HepG2 (cell line): ENCODE data around the gene ERFL. TPM values are rescaled to one million over a fixed set of nuclear protein-coding genes. Genes with fewer than 3 reads are reported as not detected.

Experiments
- CAMTA2 ChIP-seq: sonication (generic); formaldehyde crosslinking; IDR thresholded peaks from 2 replicates; pipeline ENCODE4 v1.4.0; 2020; ENCODE audit warnings: mild to moderate bottlenecking, missing genetic modification reagents, borderline replicate concordance
- CREM ChIP-seq, 2 experiments: sonication (generic) in 1 of 2; formaldehyde crosslinking in 1 of 2; IDR thresholded peaks; 2 replicates each; pipeline versions ENCODE4 v1.4.0 to v1.6.1; 2016 to 2020; ENCODE audit warnings: antibody characterized with exemption in 1 of 2, mild to moderate bottlenecking in 1 of 2, missing genetic modification reagents in 1 of 2
- FOXA1 ChIP-seq, 2 experiments: fragments of 450-650 bp in 1 of 2; sonication (generic) in 1 of 2; formaldehyde crosslinking in 1 of 2; IDR thresholded peaks; 2 replicates each; pipeline versions ENCODE4 v1.4.0 to v1.6.1; 2016 to 2020; ENCODE audit warnings: missing genetic modification reagents in 1 of 2
- HMG20A ChIP-seq: IDR thresholded peaks from 2 replicates; pipeline ENCODE4 v1.6.1; 2016; ENCODE audit warnings: borderline replicate concordance
- KAT8 ChIP-seq: IDR thresholded peaks from 2 replicates; pipeline ENCODE4 v1.6.1; 2016; ENCODE audit warnings: missing genetic modification reagents, missing compliant biosample characterization
- MIER3 ChIP-seq: IDR thresholded peaks from 2 replicates; pipeline ENCODE4 v1.6.1; 2016; ENCODE audit warnings: missing compliant biosample characterization, borderline replicate concordance
- MIXL1 ChIP-seq: IDR thresholded peaks from 2 replicates; pipeline ENCODE4 v1.6.1; 2016
- PHF8 ChIP-seq: sonication (generic); formaldehyde crosslinking; IDR thresholded peaks from 2 replicates; pipeline ENCODE4 v1.5.0; 2020; ENCODE audit warnings: missing genetic modification reagents
- POLR2AphosphoS2 ChIP-seq: IDR thresholded peaks from 2 replicates; pipeline ENCODE4 v1.6.1; 2011; ENCODE audit warnings: low read depth, low read length, improper control_type of control experiment
- RXRA ChIP-seq: sonication (generic); formaldehyde crosslinking; IDR thresholded peaks from 2 replicates; pipeline ENCODE4 v1.5.1; 2020; ENCODE audit warnings: missing genetic modification reagents
- ZIK1 ChIP-seq: sonication (generic); formaldehyde crosslinking; IDR thresholded peaks from 2 replicates; pipeline ENCODE4 v1.5.0; 2020; ENCODE audit warnings: mild to moderate bottlenecking, low read depth, missing genetic modification reagents, borderline replicate concordance
- ZKSCAN8 ChIP-seq: IDR thresholded peaks from 2 replicates; pipeline ENCODE4 v1.6.1; 2016; ENCODE audit warnings: borderline replicate concordance, missing genetic modification reagents, missing compliant biosample characterization
- ZNF30 ChIP-seq: sonication (generic); formaldehyde crosslinking; IDR thresholded peaks from 2 replicates; pipeline ENCODE4 v1.5.0; 2020; ENCODE audit warnings: mild to moderate bottlenecking, missing genetic modification reagents
- ZNF317 ChIP-seq: sonication (generic); formaldehyde crosslinking; IDR thresholded peaks from 2 replicates; pipeline ENCODE4 v1.5.0; 2020; ENCODE audit warnings: mild to moderate bottlenecking, missing genetic modification reagents
- ZNF550 ChIP-seq: sonication (generic); formaldehyde crosslinking; IDR thresholded peaks from 2 replicates; pipeline ENCODE4 v1.4.0; 2020; ENCODE audit warnings: mild to moderate bottlenecking, missing genetic modification reagents, borderline replicate concordance
- ZNF766 ChIP-seq: sonication (generic); formaldehyde crosslinking; IDR thresholded peaks from 2 replicates; pipeline ENCODE4 v1.5.0; 2020; ENCODE audit warnings: missing genetic modification reagents, borderline replicate concordance
- polyA plus RNA-seq, 8 experiments: library from polyadenylated mRNA; depleted of rRNA in 3 of 8; stranded (reverse) in 7 of 8; unstranded in 1 of 8; fragments of >200 nt; fragmentation: Illumina TruSeq in 4 of 8; extraction: Trizol in 4 of 8; gene quantifications; 2 replicates each; pipeline versions ENCODE4 v1.2.1 to v1.2.3, GENCODE V29; 2011 to 2016; ENCODE audit warnings: low read depth in 4 of 8, missing spikeins in 1 of 8, mixed read lengths in 1 of 8; ENCODE audit not compliant: insufficient read depth in 1 of 8
- total RNA-seq, 5 experiments: library from RNA; depleted of rRNA; stranded (reverse); fragments of >200 nt; fragmentation: Illumina TruSeq; extraction: Trizol; gene quantifications; 2 replicates each; pipeline ENCODE4 v1.2.3, GENCODE V29; 2016; ENCODE audit warnings: low read depth in 1 of 5
- TF ChIP-seq, protein P1 (sequence below): sonication (generic); formaldehyde crosslinking; IDR thresholded peaks from 2 replicates; pipeline ENCODE4 v1.4.0; 2020; ENCODE audit warnings: missing genetic modification reagents; ENCODE audit errors: not compliant biosample characterization
- TF ChIP-seq, protein P2 (sequence below): sonication (generic); formaldehyde crosslinking; IDR thresholded peaks from 2 replicates; pipeline ENCODE4 v1.4.0; 2020; ENCODE audit warnings: mild to moderate bottlenecking, missing genetic modification reagents, borderline replicate concordance
- TF ChIP-seq, protein P3 (sequence below): sonication (generic); formaldehyde crosslinking; IDR thresholded peaks from 2 replicates; pipeline ENCODE4 v1.4.0; 2020; ENCODE audit warnings: missing genetic modification reagents
- TF ChIP-seq, protein P4 (sequence below): sonication (generic); formaldehyde crosslinking; IDR thresholded peaks from 2 replicates; pipeline ENCODE4 v1.5.0; 2020; ENCODE audit warnings: mild to moderate bottlenecking, missing genetic modification reagents

The ERFL gene
- total and polyA plus RNA-seq, 2 of the 13 experiments (the other 11 are each of a cell fraction or from before 2014, with no cell fraction given): not detected

DNA sequence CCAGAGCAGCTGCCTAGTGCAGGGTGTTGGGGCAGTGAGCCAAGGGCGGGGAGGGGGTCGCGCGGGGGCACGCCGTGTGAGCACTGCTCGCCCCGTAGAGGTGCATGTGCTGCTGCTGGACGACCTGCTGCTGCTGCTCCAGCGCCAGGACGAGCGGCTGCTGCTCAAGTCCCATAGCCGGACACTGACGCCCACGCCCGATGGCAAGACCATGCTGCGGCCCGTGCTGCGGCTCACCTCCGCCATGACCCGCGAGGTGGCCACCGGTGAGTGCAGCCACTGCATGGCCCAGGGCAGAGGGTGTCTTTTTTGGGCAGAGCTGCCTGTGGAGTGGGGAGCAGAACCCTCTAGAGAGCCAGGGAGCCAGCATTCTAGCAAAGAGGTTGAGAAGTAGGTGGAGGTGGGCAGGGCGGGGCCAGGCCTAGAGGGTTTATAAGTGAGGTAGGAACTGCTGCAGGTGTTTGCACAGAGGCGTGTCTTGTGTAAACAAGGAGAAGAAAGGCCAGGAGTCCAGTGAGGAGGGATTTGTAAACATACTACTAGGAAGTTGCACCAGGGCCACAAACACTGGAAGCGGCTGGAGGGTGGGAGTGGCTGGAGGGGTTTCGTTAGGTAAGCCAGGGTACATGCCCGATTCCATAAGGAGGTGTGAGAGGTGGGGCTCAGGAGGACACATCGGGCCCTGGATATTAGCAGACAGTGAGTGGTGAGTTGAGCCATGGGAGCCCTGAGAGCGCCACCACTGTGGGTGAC is 24.0 kb downstream of the ERFL start (continued):
- no peak for TF ChIP-seq ZIK1 (CRISPR knock-in tag)
- TF ChIP-seq FOXA1 (IDR thresholded peaks at IDR 0.05): peak; percentile 93
- peak; percentile 99 for TF ChIP-seq FOXA1 (CRISPR knock-in tag; IDR thresholded peaks at IDR 0.05)
- peak; percentile 62; the same call in 1 of the 2 replicates for TF ChIP-seq KAT8 (CRISPR knock-in tag)
- TF ChIP-seq CREM (IDR thresholded peaks at IDR 0.05): peak; percentile 70
- TF ChIP-seq CREM (CRISPR knock-in tag; IDR thresholded peaks at IDR 0.05): no peak
- peak; percentile 71; the same call in 1 of the 2 replicates for TF ChIP-seq HMG20A
- TF ChIP-seq ZKSCAN8 (CRISPR knock-in tag): no peak; the same call in 1 of the 2 replicates
- TF ChIP-seq, protein P1, sequence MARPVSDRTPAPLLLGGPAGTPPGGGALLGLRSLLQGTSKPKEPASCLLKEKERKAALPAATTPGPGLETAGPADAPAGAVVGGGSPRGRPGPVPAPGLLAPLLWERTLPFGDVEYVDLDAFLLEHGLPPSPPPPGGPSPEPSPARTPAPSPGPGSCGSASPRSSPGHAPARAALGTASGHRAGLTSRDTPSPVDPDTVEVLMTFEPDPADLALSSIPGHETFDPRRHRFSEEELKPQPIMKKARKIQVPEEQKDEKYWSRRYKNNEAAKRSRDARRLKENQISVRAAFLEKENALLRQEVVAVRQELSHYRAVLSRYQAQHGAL (CRISPR knock-in tag): no peak
- no peak; the same call in 1 of the 2 replicates for TF ChIP-seq RXRA
- TF ChIP-seq, protein P2, sequence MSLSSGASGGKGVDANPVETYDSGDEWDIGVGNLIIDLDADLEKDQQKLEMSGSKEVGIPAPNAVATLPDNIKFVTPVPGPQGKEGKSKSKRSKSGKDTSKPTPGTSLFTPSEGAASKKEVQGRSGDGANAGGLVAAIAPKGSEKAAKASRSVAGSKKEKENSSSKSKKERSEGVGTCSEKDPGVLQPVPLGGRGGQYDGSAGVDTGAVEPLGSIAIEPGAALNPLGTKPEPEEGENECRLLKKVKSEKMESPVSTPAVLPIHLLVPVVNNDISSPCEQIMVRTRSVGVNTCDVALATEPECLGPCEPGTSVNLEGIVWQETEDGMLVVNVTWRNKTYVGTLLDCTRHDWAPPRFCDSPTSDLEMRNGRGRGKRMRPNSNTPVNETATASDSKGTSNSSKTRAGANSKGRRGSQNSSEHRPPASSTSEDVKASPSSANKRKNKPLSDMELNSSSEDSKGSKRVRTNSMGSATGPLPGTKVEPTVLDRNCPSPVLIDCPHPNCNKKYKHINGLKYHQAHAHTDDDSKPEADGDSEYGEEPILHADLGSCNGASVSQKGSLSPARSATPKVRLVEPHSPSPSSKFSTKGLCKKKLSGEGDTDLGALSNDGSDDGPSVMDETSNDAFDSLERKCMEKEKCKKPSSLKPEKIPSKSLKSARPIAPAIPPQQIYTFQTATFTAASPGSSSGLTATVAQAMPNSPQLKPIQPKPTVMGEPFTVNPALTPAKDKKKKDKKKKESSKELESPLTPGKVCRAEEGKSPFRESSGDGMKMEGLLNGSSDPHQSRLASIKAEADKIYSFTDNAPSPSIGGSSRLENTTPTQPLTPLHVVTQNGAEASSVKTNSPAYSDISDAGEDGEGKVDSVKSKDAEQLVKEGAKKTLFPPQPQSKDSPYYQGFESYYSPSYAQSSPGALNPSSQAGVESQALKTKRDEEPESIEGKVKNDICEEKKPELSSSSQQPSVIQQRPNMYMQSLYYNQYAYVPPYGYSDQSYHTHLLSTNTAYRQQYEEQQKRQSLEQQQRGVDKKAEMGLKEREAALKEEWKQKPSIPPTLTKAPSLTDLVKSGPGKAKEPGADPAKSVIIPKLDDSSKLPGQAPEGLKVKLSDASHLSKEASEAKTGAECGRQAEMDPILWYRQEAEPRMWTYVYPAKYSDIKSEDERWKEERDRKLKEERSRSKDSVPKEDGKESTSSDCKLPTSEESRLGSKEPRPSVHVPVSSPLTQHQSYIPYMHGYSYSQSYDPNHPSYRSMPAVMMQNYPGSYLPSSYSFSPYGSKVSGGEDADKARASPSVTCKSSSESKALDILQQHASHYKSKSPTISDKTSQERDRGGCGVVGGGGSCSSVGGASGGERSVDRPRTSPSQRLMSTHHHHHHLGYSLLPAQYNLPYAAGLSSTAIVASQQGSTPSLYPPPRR: peak; percentile 84; the same call in 1 of the 2 replicates
- no peak for TF ChIP-seq ZNF550
- no peak for TF ChIP-seq CAMTA2 (CRISPR knock-in tag)
- no peak for TF ChIP-seq ZNF30 (CRISPR knock-in tag)
- TF ChIP-seq, protein P3, sequence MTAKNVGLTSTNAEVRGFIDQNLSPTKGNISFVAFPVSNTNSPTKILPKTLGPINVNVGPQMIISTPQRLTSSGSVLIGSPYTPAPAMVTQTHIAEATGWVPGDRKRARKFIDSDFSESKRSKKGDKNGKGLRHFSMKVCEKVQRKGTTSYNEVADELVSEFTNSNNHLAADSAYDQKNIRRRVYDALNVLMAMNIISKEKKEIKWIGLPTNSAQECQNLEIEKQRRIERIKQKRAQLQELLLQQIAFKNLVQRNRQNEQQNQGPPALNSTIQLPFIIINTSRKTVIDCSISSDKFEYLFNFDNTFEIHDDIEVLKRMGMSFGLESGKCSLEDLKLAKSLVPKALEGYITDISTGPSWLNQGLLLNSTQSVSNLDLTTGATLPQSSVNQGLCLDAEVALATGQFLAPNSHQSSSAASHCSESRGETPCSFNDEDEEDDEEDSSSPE: no peak
- no peak for TF ChIP-seq POLR2AphosphoS2
- no peak for TF ChIP-seq MIXL1 (CRISPR knock-in tag)
- TF ChIP-seq PHF8 (CRISPR knock-in tag): no peak
- TF ChIP-seq, protein P4, sequence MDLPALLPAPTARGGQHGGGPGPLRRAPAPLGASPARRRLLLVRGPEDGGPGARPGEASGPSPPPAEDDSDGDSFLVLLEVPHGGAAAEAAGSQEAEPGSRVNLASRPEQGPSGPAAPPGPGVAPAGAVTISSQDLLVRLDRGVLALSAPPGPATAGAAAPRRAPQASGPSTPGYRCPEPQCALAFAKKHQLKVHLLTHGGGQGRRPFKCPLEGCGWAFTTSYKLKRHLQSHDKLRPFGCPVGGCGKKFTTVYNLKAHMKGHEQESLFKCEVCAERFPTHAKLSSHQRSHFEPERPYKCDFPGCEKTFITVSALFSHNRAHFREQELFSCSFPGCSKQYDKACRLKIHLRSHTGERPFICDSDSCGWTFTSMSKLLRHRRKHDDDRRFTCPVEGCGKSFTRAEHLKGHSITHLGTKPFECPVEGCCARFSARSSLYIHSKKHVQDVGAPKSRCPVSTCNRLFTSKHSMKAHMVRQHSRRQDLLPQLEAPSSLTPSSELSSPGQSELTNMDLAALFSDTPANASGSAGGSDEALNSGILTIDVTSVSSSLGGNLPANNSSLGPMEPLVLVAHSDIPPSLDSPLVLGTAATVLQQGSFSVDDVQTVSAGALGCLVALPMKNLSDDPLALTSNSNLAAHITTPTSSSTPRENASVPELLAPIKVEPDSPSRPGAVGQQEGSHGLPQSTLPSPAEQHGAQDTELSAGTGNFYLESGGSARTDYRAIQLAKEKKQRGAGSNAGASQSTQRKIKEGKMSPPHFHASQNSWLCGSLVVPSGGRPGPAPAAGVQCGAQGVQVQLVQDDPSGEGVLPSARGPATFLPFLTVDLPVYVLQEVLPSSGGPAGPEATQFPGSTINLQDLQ: no peak
- TF ChIP-seq ZNF317 (CRISPR knock-in tag): peak; percentile 88
- TF ChIP-seq ZNF766 (CRISPR knock-in tag): no peak
- peak; percentile 82; the same call in 1 of the 2 replicates for TF ChIP-seq MIER3 (CRISPR knock-in tag)
